B cell (primary cell): ENCODE results near the gene PCGF2.

ENCODE experiments used
- CTCF ChIP-seq: fragments of 200-600 bp; IDR thresholded peaks from one replicate; pipeline ENCODE4 v1.8.0; 2022; ENCODE audit warnings: antibody characterized with exemption, mild to moderate bottlenecking
- EZH2 ChIP-seq: IDR thresholded peaks from 2 replicates; pipeline ENCODE4 v1.6.1; 2012; ENCODE audit warnings: borderline replicate concordance, low read depth, mild to moderate bottlenecking, moderate library complexity, low read length; ENCODE audit not compliant: insufficient read depth, poor library complexity, severe bottlenecking

GRCh38 chr17:38777641-38778250, 29.6 kb upstream of the PCGF2 start:
- TF ChIP-seq EZH2 (no peak), CTCF (no peak)
